Adipose tissue (tissue), 3 donors: Measurements from ENCODE around the gene BRSK1. TPM values are rescaled to one million over a fixed set of nuclear protein-coding genes. Genes with fewer than 3 reads are reported as not detected.

Experiments used
- H3K27ac ChIP-seq: one replicate; pipeline ENCODE4 v1.5.1; 2013; ENCODE audit warnings: low read depth, low read length
- WGBS, 3 donors: extraction: QIAGEN DNeasy Blood & Tissue Kit; methylation state at CpG; one replicate each; pipeline ENCODE4 v1.1.7; 2013; 5-methylcytosine and 5-hydroxymethylcytosine counted together
- polyA plus RNA-seq, 3 donors: library from polyadenylated mRNA; stranded (reverse); fragments of 200-250 nt; gene quantifications; one replicate each; pipeline ENCODE4 v1.2.3, GENCODE V29; 2013
- donor health status: healthy with polysubstance abuse.
- donor health status: Bipolar disorder and iron deficiency.
- donor health status: healthy.

BRSK1 gene
- polyA plus RNA-seq, 3 donors = 0.36 to 1.0 (median 0.79) TPM

DNA sequence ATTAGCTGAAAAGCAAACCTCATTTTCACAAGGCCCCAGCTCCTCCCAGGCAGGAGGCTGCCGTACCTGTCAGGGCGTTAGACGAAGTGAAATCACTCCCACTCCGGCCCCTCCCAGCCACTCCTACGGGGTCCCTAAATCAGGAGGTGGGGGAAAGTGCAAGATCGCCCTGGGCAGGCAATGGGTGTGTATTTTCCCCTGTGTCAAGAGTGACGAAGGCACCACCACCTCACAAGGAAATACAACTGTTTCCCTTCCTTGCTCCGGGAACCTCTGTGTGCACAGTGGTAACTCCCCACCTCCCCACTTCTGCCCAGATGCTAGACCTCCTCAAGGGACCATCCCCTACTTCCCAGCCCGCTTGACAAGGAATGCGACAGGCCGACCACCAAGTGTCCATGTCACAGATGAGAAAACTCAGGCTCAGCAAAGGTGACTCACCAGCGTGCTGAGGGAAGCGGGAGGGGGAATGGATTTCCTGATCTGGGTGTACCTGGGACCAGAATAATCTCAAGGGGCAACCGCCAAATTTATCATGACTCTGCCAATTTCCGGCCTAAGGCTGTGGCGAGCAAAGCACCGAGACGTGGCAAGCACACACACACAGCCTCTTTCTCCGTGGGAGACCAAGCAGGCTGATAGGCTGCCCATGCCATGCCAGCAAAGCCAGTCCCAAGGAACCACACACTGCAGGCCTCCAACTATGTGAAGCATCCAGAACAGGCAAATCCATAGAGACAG, 32.3 kb upstream of the BRSK1 start:
- no peak overlapping the region for H3K27ac ChIP-seq
- WGBS, 3 donors = 30 to 71% (median 42%) methylated on average over 19 of the region's 19 CpGs

DNA sequence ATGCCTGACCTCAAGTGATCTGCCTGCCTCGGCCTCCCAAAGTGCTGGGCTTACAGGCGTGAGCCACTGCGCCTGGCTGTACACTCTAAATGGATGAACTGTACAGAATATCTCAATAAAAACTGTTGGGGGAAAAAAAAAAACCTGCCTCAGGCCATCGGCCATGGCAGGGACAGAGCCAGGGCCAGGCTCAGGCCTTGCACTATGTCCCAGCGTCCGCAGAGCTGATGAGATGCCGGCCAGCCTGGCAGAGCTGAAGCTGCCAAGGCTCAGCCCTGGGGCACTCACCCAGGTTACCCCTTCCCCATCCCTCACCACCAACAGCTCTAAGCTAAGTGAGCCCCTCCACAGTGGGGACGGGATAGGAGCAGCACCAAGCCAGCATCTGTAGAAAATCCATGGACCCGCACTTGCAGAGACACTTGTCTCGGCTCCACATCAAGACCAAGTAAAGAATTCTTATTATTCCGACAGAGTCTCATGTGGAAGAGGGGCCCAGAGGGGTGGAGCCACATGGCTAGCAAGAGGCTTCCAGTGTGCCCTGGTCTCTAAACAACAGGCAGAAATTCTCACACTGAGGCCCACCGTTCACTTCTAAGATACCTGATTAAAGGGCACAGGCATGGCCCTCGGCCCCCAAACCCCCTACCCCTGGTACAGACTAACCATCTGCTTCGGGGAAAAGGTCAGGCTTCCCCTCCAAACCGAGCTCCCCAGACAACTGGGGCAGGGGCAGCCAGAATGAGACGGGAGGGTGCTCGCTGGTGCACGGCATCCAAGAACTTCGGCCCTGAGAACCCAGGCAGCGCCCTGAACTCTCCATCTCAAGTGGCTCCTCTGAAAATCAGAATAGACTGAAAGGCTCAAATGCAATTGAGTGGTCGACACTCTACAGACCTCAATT, 30.8 kb upstream of the BRSK1 start:
- 65 to 81% (median 70%) methylated on average over 21 of the region's 21 CpGs for WGBS, 3 donors
- H3K27ac ChIP-seq = no peak overlapping the region

DNA sequence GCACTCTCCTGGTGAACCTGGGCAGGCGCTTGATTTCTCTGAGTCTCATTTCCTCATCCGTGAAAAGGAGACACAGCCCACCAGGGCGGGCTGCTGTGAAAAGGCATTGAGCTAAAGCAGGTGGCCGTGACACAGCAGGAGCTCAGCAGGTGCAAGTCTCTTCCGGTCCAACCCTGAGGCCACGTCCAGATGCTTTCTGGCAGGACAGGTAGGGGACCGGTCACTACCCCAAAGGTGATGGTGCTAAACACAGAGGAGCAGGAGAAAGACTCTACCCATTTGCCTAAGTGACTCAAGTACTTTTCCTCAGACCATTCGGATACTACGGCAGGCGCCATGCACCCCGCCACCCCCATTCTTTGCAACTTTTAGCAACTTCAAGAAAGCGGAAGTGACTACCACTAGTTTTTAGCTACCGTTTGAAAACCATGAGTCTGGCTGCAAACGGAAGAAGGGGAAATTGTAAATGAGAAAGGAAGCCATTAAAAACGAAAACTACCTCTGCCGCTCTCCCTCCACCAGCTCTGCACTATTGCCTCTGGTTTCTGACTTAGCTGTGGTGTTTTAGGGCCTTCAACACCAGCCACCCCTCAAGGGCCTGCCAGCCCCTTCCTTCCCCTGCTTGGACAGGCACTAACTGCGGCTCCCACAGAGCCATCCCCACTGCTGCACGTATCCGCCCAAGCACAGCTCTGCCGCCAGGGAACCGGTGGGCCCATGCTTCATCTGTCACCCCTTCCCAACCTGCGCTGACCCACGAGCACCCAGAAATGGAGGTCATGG, 29.8 kb upstream of the BRSK1 start:
- WGBS, 3 donors = 36 to 63% (median 42%) methylated on average over 23 of the region's 23 CpGs
- H3K27ac ChIP-seq = no peak overlapping the region

DNA sequence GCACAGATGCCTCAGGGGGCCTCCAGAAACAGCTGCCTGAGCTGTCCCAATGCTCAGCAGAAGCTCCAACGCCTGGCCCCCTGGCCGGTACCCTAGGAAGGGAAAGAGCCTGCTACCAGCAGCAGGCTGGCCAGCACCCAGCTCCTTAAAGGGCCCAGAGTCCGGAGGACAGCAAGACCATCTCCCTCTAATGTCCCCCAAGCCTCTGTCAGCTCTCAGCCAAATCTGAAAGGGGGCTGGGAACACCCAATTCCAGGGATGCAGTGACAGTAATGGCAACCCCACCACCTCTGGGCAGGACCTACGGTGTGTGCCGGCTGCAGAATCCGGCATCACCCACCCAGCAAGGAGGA, 29.2 kb upstream of the BRSK1 start:
- WGBS, 3 donors = 25 to 62% (median 42%) methylated on average over 6 of the region's 6 CpGs
- H3K27ac ChIP-seq = no peak overlapping the region

- H3K27ac ChIP-seq = no peak overlapping the region
- WGBS, 3 donors = 43 to 60% (median 55%) methylated on average over 17 of the region's 17 CpGs
Measured at GRCh38 chr19:55255618-55256423, 28.0 kb upstream of the BRSK1 start.

- no peak overlapping the region for H3K27ac ChIP-seq
- 35 to 38% (median 35%) methylated on average over 22 of the region's 22 CpGs for WGBS, 3 donors
Measured at GRCh38 chr19:55256562-55257460, 27.0 kb upstream of the BRSK1 start.

DNA sequence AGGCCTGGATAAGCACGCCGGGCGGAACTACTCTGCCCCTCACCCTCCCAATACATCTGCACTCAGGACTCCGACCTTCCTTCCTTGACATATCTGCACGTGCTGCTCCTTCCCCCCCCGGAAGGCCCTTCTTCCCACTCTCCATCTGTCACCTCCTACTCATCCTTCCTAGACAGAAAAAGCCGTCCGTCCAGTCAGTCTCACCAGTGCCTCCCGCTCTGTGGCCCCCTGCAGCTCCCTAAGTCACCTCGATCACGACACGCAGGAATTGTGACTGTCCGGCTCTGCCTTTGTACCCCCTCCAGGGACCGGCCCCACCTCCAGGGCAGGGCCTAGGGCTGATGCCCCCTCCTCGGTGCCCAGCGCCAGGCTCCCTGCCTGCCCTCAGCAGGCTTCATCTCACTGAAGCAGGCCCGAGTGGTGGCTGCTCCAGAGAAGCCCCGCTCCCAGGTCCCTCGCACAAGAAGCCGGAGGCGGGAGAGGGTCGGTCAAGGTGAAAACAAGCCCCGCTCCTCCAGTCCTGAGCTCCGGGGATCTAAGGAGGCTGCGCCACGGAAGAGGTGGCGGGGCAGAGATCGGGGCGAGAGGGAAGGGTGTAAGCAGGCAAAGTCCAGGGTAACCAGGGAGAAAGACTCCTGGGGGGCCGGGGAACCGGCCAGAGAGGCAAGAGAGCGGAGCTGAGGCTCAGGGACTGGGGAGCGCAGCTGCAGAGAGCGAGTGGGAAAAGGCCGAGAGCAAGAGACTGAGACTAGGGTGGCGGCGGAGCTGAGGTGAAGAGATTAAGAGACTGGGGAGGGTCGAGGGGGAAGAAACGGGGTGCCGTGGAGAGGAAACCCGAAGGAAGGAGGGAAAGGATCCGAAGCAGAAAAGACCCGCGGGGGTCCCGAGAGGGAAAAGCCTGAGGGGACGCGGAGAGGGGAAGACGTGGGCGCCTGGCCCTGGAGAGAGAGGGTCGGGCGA, 26.1 kb upstream of the BRSK1 start:
- H3K27ac ChIP-seq = no peak overlapping the region
- WGBS, 3 donors = 2 to 3% (median 2%) methylated on average over 42 to 51 of the region's 51 CpGs

DNA sequence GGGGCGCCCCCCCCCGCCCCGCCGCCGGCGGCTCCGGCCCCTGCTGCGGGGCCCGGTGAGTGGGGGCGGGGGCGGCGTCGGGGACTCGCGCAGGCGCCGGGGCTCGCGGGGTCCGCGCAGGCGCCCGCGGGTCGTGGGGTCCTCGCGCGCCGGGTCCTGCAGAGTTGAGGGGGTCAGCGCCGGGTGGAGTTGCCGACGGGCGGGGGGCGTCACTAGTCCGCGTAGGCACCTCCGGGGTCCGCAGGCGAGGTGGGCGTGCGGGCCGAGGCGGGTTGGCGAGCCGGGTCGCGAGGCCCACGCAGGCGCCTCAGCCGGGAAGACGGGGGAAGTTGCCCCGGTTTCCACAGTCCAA, 25.3 kb upstream of the BRSK1 start:
- no peak overlapping the region for H3K27ac ChIP-seq
- 0 to 1% (median 1%) methylated on average over 23 to 53 of the region's 53 CpGs for WGBS, 3 donors

DNA sequence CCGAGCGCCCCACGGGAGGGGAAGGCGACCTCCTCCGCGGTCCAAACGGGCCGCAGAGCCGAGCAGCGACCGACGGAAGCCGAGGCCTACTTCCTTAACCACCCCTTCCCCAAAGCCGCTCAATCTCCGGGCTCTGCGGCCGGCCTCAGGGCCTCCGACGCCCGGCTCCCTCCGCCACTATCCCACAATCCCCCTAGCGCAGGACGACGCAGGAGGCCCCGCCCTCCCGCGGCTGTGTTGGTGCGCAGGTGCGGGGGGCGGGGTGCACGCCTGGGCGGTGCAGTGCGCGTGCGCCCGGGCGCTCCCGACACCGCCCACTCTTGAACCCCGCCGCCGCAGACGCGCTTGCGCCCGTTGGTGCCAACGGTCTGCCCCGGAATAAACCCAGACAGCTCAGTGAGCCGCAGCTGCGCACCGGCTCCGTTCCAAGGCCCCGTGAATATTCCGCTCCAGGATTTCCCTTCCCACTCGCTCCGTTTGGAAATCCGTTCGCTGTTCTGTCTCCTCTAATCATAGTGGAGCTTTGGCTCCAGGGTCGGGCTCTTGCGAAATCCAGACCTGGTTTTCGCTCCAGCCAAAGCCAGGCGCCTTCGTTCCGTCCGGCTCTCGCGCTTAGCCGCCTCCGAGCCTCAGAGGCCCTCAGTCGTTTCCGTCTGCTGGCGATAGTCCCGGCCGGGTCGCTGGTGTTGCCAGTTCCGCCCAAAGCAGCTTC, 24.8 kb upstream of the BRSK1 start, which contains the start of gene PPP6R1:
Gene PPP6R1, minus strand, starts transcription at position 190 of the 712 bp plus-strand sequence. CDS start 11,914 bp downstream, outside the sequence.
- WGBS, 3 donors = 0% methylated on average over 70 to 76 of the region's 76 CpGs

GRCh38 chr19:55259540-55260210, 24.1 kb upstream of the BRSK1 start:
- 39 to 47% (median 46%) methylated on average over 29 of the region's 29 CpGs for WGBS, 3 donors
- no peak overlapping the region for H3K27ac ChIP-seq

More for the DNA sequence above, 24.8 kb upstream of the BRSK1 start, which contains the start of gene PPP6R1:
- no peak within 1 kb of the TSS for H3K27ac ChIP-seq

DNA sequence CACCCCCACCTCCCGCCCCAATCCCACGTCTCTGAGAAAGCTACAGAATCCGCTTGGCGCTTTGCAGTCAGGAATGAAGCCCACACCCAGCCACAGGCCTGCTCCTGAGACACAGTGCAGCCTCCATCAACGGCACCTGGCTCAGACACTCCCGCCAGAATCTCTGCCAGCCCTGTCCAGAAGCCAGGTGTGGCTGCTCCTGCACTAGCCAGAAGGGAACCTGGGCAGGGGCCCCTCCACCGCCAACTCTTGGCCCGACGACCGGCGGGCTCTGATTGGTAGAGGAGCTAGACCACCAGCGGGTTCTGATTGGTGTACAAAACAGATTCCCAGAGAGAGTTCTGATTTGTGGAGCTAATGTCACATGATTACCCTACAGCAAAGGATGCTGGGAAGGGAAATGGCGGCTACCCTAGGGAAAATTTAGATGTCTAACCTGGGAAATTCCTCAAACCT, 22.1 kb upstream of the BRSK1 start:
- no peak overlapping the region for H3K27ac ChIP-seq
- 88 to 94% (median 92%) methylated on average over 13 of the region's 13 CpGs for WGBS, 3 donors

- H3K27ac ChIP-seq = no peak overlapping the region
- WGBS, 3 donors = 91 to 95% (median 91%) methylated on average over 8 to 9 of the region's 9 CpGs
Measured at GRCh38 chr19:55262359-55262758, 21.4 kb upstream of the BRSK1 start.

DNA sequence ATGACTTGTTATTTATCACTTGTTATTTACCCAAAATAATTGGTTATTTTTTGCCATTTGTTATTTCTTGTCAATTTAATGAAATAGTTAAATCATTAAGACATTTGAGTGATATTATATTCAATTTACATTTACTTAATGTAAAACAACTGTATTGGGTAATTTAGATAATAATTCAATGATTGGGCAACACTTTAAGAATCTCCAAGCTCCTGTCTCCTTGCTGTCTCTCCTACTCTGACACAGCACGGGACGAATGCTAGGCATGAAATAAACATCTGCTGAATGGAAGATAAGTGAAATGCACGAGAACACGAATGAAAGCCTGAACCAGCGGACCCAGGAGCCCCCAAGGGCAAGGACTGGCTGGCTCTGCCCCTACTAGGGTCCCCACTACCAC, 19.3 kb upstream of the BRSK1 start:
- no peak overlapping the region for H3K27ac ChIP-seq
- 87 to 94% (median 87%) methylated on average over 5 of the region's 5 CpGs for WGBS, 3 donors

GRCh38 chr19:55265173-55265572, 18.6 kb upstream of the BRSK1 start:
- WGBS, 3 donors = 89 to 95% (median 90%) methylated on average over 16 of the region's 16 CpGs
- H3K27ac ChIP-seq = no peak overlapping the region
